Immature natural killer cell (primary cell): ENCODE measurements around the gene BICC1. TPM values are rescaled to one million over a fixed set of nuclear protein-coding genes. Genes with fewer than 3 reads are reported as not detected.

Experiments
- DNase-seq, 3 donors: peaks; one replicate each; pipeline ENCODE4 v3.0.0; 2022; ENCODE audit warnings: mixed read lengths in 1 of 3
- H3K27ac Mint-ChIP-seq, 6 donors: one replicate each; pipeline ENCODE4 v1.8.0; 2020; ENCODE audit warnings: mixed read lengths in 6 of 6, mild to moderate bottlenecking in 5 of 6, inconsistent platforms in 4 of 6, moderate library complexity in 3 of 6
- H3K27me3 Mint-ChIP-seq, 3 donors: one replicate each; pipeline ENCODE4 v1.8.0; 2020 to 2021; ENCODE audit warnings: low read depth in 3 of 3, mild to moderate bottlenecking in 3 of 3, mixed read lengths in 3 of 3, moderate library complexity in 3 of 3, inconsistent platforms in 1 of 3
- H3K36me3 Mint-ChIP-seq, 3 donors: one replicate each; pipeline ENCODE4 v1.8.0; 2020; ENCODE audit warnings: mixed read lengths in 3 of 3, inconsistent platforms in 2 of 3, mild to moderate bottlenecking in 2 of 3
- H3K4me1 Mint-ChIP-seq, 2 donors: one replicate each; pipeline ENCODE4 v1.8.0; 2020; ENCODE audit warnings: inconsistent platforms in 2 of 2, mild to moderate bottlenecking in 2 of 2, mixed read lengths in 2 of 2, moderate library complexity in 1 of 2
- H3K4me3 Mint-ChIP-seq, 5 donors: one replicate each; pipeline ENCODE4 v1.8.0; 2020; ENCODE audit warnings: mild to moderate bottlenecking in 5 of 5, mixed read lengths in 5 of 5, inconsistent platforms in 3 of 5, moderate library complexity in 3 of 5
- H3K9me3 Mint-ChIP-seq, 6 donors: one replicate each; pipeline ENCODE4 v1.8.0; 2020; ENCODE audit warnings: mild to moderate bottlenecking in 6 of 6, mixed read lengths in 6 of 6, inconsistent platforms in 4 of 6, moderate library complexity in 3 of 6
- polyA plus RNA-seq, 3 donors: library from polyadenylated mRNA; unstranded; fragments of 300-500 nt; fragmentation: Illumina TruSeq; gene quantifications; one replicate each; pipeline ENCODE4 v1.2.3, GENCODE V29; 2021

The BICC1 gene
- polyA plus RNA-seq, 3 donors from 2014 or later: 0.08 to 0.11 TPM; not detected in 1

DNA sequence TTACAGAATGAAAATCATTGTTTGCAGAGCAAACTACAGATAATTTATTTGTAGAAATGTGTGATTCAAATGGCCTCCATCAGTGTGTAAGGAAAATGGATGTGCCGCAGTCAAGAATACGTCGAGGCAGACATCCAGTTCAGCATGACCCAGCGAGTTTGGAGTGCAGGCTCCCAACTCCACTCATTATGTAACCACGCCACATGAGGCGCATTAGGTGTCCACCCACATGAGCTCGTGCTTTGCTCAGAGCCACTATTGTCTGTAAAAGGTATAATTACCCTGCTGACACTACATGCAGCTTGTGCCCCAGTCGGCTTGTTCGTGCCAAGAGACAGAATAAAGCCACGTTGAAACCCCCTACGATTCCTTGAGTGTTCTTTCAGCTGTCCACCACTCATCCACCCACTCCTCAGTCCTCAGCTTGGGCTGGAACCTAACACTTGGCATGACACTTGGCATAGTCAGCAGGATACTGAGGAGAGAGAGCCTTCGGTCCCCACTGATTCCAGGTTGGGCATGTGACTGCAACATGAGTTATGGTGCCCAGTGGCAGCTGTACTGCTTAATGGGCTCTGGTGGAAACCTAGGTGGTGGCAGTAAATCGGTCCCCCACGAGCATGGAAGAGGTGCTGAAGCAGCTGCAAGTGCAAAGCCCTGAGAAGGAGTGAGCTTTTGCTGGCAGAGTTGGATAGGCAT, 102.7 kb downstream of the BICC1 start:
- Mint-ChIP-seq H3K27me3 (peaks cover 0 to 2% (median 0%) of the 10 kb centered on the region in 3 donors), H3K4me1 (no peaks in the 10 kb centered on the region), H3K4me3 (no peak overlapping the region), H3K9me3 (peaks cover 0 to 2% (median 0%) of the 10 kb centered on the region in 6 donors), H3K36me3 (no peaks in the 10 kb centered on the region), H3K27ac (no peak overlapping the region)
- DNase-seq: no peak

GRCh38 chr10:58618158-58618676, 105.5 kb downstream of the BICC1 start:
- no peak overlapping the region for H3K27ac Mint-ChIP-seq
- H3K27me3 Mint-ChIP-seq: peaks cover 0 to 2% (median 0%) of the 10 kb centered on the region in 3 donors
- H3K9me3 Mint-ChIP-seq: peaks cover 0 to 1% (median 0%) of the 10 kb centered on the region in 6 donors
- no peaks in the 10 kb centered on the region for H3K36me3 Mint-ChIP-seq
- DNase-seq: no peak
- H3K4me1 Mint-ChIP-seq: no peaks in the 10 kb centered on the region
- H3K4me3 Mint-ChIP-seq: no peak overlapping the region

DNA sequence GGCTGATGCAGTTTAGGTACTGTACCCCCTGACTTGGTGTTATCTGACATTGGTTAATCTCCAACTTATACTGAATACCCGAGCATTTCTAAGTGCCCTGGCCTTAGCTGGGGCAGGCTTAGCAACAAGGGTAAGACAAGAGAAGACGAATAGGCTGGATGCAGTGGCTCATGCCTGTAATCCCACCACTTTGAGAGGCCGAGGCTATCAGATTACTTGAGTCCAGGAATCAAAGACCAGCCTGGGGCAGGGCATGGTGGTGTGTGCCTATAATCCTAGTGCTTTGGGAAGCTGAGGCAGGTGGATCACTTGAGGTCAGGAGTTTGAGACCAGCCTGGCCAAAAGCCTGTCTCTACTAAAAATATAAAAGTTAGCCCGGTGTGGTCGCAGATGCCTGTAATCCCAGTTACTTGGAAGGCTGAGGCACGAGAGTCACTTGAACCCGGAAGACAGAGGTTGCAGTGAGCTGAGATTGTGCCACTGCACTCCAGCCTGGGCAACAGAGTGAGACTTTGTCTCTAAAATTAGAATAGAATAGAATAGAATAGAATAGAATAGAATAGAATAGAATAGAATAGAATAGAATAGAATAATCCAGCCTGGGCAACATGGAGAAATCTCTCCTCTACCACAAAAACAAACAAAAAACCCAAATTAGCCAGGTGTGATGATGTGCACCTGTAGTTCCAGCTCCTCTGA, 108.9 kb downstream of the BICC1 start:
- no peak overlapping the region for H3K27ac Mint-ChIP-seq
- H3K36me3 Mint-ChIP-seq: no peaks in the 10 kb centered on the region
- no peaks in the 10 kb centered on the region for H3K4me1 Mint-ChIP-seq
- H3K4me3 Mint-ChIP-seq: no peak overlapping the region
- H3K9me3 Mint-ChIP-seq: peaks cover 0 to 3% (median 0%) of the 10 kb centered on the region in 6 donors
- H3K27me3 Mint-ChIP-seq: no peaks in the 10 kb centered on the region
- no peak for DNase-seq

GRCh38 chr10:58622246-58622645, 109.6 kb downstream of the BICC1 start:
- Mint-ChIP-seq H3K4me3 (no peak overlapping the region), H3K9me3 (peaks cover 0 to 3% (median 0%) of the 10 kb centered on the region in 6 donors), H3K27me3 (no peaks in the 10 kb centered on the region), H3K27ac (no peak overlapping the region), H3K4me1 (no peaks in the 10 kb centered on the region), H3K36me3 (no peaks in the 10 kb centered on the region)
- no peak for DNase-seq

- no peak overlapping the region for H3K27ac Mint-ChIP-seq
- no peak overlapping the region for H3K4me3 Mint-ChIP-seq
- peaks cover 0 to 4% (median 0%) of the 10 kb centered on the region in 6 donors for H3K9me3 Mint-ChIP-seq
- H3K4me1 Mint-ChIP-seq: no peaks in the 10 kb centered on the region
- no peak for DNase-seq
- H3K27me3 Mint-ChIP-seq: peaks cover 0 to 2% (median 0%) of the 10 kb centered on the region in 3 donors
- no peaks in the 10 kb centered on the region for H3K36me3 Mint-ChIP-seq
Measured at GRCh38 chr10:58625070-58625469, 112.4 kb downstream of the BICC1 start.

GRCh38 chr10:58627392-58627791, 114.7 kb downstream of the BICC1 start:
- Mint-ChIP-seq H3K4me1 (no peaks in the 10 kb centered on the region), H3K9me3 (peaks cover 0 to 4% (median 0%) of the 10 kb centered on the region in 6 donors), H3K27ac (no peak overlapping the region), H3K36me3 (no peaks in the 10 kb centered on the region), H3K27me3 (peaks cover 0 to 3% (median 2%) of the 10 kb centered on the region in 3 donors), H3K4me3 (no peak overlapping the region)
- no peak for DNase-seq

DNA sequence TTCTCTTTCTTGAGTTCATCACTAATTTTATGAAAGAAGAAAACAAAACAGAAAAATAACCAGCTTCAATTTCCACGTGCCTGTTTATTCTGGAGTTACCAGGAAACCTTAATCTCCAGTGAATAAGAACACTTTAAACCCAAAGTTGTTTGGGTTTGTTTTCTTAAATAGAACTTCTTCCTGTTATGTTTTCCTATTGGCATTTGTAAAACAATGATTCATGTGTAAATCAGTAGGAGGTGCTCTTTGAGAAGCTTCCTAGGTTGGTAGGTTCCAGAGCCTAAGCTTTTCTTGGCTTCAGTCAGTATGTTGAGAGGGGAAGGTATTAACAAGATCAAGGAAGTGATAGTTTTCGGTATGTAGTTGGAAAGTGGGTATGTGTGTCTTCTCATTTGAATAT, 119.0 kb downstream of the BICC1 start:
- Mint-ChIP-seq H3K27ac (no peak overlapping the region), H3K4me3 (no peak overlapping the region), H3K9me3 (peaks cover 0 to 4% (median 0%) of the 10 kb centered on the region in 6 donors), H3K27me3 (peaks cover 0 to 7% (median 2%) of the 10 kb centered on the region in 3 donors), H3K4me1 (no peaks in the 10 kb centered on the region), H3K36me3 (no peaks in the 10 kb centered on the region)
- DNase-seq: no peak

GRCh38 chr10:58632216-58632615, 119.5 kb downstream of the BICC1 start:
- peaks cover 0 to 4% (median 0%) of the 10 kb centered on the region in 6 donors for H3K9me3 Mint-ChIP-seq

DNA sequence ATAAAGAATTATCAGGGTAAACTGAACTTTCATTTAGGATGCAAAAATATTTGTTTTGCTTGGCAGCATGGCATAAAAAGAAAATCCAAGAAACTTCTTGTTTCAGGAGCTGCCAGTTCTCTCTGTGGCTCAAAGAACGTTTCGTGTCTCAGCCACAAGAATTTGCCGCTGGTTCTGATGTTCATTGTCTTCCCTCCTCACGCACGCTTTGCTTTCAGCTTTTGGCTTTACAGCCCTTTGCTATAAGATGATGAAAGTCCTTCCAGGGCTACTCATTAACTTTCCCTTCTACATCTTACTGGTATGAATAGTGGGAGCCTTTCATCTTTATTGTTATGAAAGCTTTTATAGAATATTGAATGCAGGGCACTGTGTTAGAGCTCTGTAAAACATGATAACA, 124.7 kb downstream of the BICC1 start:
- H3K4me1 Mint-ChIP-seq: no peaks in the 10 kb centered on the region
- no peak overlapping the region for H3K27ac Mint-ChIP-seq
- DNase-seq: no peak
- H3K9me3 Mint-ChIP-seq: peaks cover 0 to 2% (median 0%) of the 10 kb centered on the region in 6 donors
- H3K27me3 Mint-ChIP-seq: peaks cover 0 to 4% (median 2%) of the 10 kb centered on the region in 3 donors
- H3K4me3 Mint-ChIP-seq: no peak overlapping the region
- no peaks in the 10 kb centered on the region for H3K36me3 Mint-ChIP-seq

More at GRCh38 chr10:58632216-58632615, 119.5 kb downstream of the BICC1 start:
- DNase-seq: no peak
- no peaks in the 10 kb centered on the region for H3K4me1 Mint-ChIP-seq
- H3K27me3 Mint-ChIP-seq: peaks cover 0 to 7% (median 2%) of the 10 kb centered on the region in 3 donors
- H3K36me3 Mint-ChIP-seq: no peaks in the 10 kb centered on the region
- H3K4me3 Mint-ChIP-seq: no peak overlapping the region
- H3K27ac Mint-ChIP-seq: no peak overlapping the region

GRCh38 chr10:58638388-58638787, 125.7 kb downstream of the BICC1 start:
- no peak overlapping the region for H3K27ac Mint-ChIP-seq
- no peak overlapping the region for H3K4me3 Mint-ChIP-seq
- no peaks in the 10 kb centered on the region for H3K4me1 Mint-ChIP-seq
- DNase-seq: no peak
- peaks cover 0 to 2% (median 1%) of the 10 kb centered on the region in 6 donors for H3K9me3 Mint-ChIP-seq
- H3K27me3 Mint-ChIP-seq: peaks cover 0 to 4% (median 2%) of the 10 kb centered on the region in 3 donors
- no peaks in the 10 kb centered on the region for H3K36me3 Mint-ChIP-seq

DNA sequence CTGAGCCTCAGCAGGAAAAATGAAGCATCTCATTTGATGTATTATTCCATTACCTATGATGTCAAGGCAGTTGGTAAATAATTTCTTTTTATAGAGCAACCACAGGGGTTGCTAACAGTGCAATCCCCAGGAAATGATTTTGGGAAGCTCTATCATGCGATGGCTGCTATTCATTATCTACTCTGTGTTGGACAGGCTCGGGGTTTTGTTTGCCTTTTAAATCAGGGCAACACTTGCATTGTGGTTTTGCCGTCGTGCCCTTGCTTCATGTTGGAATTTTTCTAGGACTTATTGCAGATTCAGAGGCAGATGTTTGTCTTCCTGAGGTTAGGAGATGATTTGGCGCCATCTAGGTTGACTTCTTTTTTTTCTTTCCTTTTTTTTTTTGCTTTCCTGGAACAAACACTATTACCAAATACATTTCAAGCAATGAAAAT, 128.4 kb downstream of the BICC1 start:
- Mint-ChIP-seq H3K4me3 (no peak overlapping the region), H3K36me3 (no peaks in the 10 kb centered on the region), H3K9me3 (peaks cover 0 to 5% (median 0%) of the 10 kb centered on the region in 6 donors), H3K27me3 (peaks cover 0 to 2% (median 2%) of the 10 kb centered on the region in 3 donors), H3K4me1 (no peaks in the 10 kb centered on the region), H3K27ac (no peak overlapping the region)
- DNase-seq: no peak

DNA sequence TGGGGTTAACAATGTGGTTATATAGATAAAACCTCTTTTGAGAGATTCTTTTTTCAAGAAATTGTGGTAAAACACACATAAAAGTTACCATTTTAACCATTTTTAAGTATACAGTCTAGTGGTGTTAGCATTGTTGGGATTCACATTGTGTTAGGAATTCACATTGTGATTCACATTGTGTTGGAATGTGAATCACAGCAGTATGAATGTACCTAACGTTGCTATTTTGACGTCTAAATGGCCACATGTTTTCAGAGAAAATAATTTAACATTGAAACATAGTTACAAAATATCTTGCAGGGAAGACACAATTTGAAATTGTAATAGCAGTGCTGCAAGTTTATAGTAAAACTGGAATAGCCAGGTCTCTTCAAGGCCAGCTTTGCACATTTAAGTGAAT, 129.0 kb downstream of the BICC1 start:
- H3K4me3 Mint-ChIP-seq: no peak overlapping the region
- H3K9me3 Mint-ChIP-seq: peaks cover 0 to 5% (median 0%) of the 10 kb centered on the region in 6 donors
- no peaks in the 10 kb centered on the region for H3K4me1 Mint-ChIP-seq
- H3K27ac Mint-ChIP-seq: no peak overlapping the region
- peaks cover 0 to 2% (median 0%) of the 10 kb centered on the region in 3 donors for H3K27me3 Mint-ChIP-seq
- no peak for DNase-seq
- no peaks in the 10 kb centered on the region for H3K36me3 Mint-ChIP-seq

GRCh38 chr10:58642283-58642682, 129.6 kb downstream of the BICC1 start:
- peaks cover 0 to 2% (median 0%) of the 10 kb centered on the region in 3 donors for H3K27me3 Mint-ChIP-seq
- no peak for DNase-seq
- H3K27ac Mint-ChIP-seq: no peak overlapping the region
- peaks cover 0 to 5% (median 0%) of the 10 kb centered on the region in 6 donors for H3K9me3 Mint-ChIP-seq
- H3K36me3 Mint-ChIP-seq: no peaks in the 10 kb centered on the region
- H3K4me3 Mint-ChIP-seq: no peak overlapping the region
- H3K4me1 Mint-ChIP-seq: no peaks in the 10 kb centered on the region

DNA sequence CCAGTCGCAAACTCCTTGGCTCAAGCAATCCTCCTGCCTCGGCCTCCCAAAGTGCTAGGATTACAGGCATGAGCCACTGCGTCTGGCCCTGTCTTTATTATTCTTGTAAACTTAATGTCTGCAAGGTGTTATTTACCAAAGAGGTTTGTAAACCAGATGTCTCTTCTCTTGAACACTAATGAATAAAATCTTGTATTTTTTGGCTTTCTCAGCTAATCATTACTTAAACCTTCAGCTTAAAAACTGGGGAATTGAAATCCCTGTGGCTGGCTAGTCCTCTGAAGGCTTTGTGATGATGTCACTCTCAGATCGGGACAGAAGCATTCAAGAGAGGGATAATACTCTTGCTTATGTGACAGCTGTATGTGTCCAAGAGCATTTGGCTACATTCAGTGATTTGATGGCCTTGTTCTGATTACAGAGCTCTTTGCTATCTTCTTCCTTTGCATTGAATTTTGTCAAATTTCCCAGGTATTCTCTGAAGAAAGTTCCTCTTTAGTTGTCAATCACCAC, 130.3 kb downstream of the BICC1 start:
- peaks cover 0 to under 1% (median 0%) of the 10 kb centered on the region in 3 donors for H3K27me3 Mint-ChIP-seq
- H3K27ac Mint-ChIP-seq: no peak overlapping the region
- no peak for DNase-seq
- no peak overlapping the region for H3K4me3 Mint-ChIP-seq
- no peaks in the 10 kb centered on the region for H3K36me3 Mint-ChIP-seq
- peaks cover 0 to 5% (median 0%) of the 10 kb centered on the region in 6 donors for H3K9me3 Mint-ChIP-seq
- no peaks in the 10 kb centered on the region for H3K4me1 Mint-ChIP-seq
